Nephron progenitor cell (in vitro differentiated cells): ENCODE results near the gene TMEFF1.

Experiments used
- DNase-seq: peaks from one replicate; pipeline ENCODE4 v3.0.0; 2021
- H3K27ac Mint-ChIP-seq: 2 replicates; pipeline ENCODE4 v1.8.0; 2021; ENCODE audit warnings: mild to moderate bottlenecking, moderate library complexity, mixed read lengths
- H3K27me3 Mint-ChIP-seq: 2 replicates; pipeline ENCODE4 v1.8.0; 2021; ENCODE audit warnings: mild to moderate bottlenecking, low read depth, mixed read lengths; ENCODE audit not compliant: poor library complexity
- H3K36me3 Mint-ChIP-seq: 2 replicates; pipeline ENCODE4 v1.8.0; 2021; ENCODE audit warnings: low read depth, mixed read lengths
- H3K4me1 Mint-ChIP-seq: 2 replicates; pipeline ENCODE4 v1.8.0; 2021; ENCODE audit warnings: mixed read lengths
- H3K4me3 Mint-ChIP-seq: 2 replicates; pipeline ENCODE4 v1.8.0; 2021; ENCODE audit warnings: mild to moderate bottlenecking, moderate library complexity, mixed read lengths
- H3K9me3 Mint-ChIP-seq: 2 replicates; pipeline ENCODE4 v1.8.0; 2021; ENCODE audit warnings: mild to moderate bottlenecking, moderate library complexity, mixed read lengths
- TF ChIP-seq, protein P1 (sequence below): fragments of 200-600 bp; sonication (generic); IDR thresholded peaks from 2 replicates; pipeline ENCODE4 v1.5.0; 2021; ENCODE audit warnings: antibody characterized with exemption

TMEFF1 gene

DNA sequence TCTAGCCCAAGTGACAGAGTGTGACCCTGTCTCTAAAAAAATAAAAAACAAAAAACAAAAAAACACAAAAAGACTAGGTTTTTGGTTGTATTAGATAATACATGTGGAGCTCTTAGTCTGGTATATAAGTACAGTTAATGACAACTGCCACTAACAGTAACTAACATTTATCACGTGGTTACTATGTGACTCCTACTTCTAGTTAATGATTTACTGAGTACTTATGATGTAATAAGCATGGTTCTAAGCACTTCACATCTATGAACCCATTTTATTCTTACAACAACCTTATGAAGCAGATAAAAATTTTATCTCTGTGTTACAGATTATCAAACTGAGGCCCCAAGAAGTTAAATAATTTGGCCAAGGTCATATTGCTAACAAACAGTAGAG, 6.1 kb upstream of the TMEFF1 start:
- Mint-ChIP-seq H3K9me3 (no peaks in the 10 kb centered on the region), H3K4me3 (no peak overlapping the region), H3K27me3 (peaks cover 14% of the 10 kb centered on the region), H3K27ac (no peak overlapping the region), H3K4me1 (peaks cover 27% of the 10 kb centered on the region), H3K36me3 (no peaks in the 10 kb centered on the region)
- TF ChIP-seq, protein P1, sequence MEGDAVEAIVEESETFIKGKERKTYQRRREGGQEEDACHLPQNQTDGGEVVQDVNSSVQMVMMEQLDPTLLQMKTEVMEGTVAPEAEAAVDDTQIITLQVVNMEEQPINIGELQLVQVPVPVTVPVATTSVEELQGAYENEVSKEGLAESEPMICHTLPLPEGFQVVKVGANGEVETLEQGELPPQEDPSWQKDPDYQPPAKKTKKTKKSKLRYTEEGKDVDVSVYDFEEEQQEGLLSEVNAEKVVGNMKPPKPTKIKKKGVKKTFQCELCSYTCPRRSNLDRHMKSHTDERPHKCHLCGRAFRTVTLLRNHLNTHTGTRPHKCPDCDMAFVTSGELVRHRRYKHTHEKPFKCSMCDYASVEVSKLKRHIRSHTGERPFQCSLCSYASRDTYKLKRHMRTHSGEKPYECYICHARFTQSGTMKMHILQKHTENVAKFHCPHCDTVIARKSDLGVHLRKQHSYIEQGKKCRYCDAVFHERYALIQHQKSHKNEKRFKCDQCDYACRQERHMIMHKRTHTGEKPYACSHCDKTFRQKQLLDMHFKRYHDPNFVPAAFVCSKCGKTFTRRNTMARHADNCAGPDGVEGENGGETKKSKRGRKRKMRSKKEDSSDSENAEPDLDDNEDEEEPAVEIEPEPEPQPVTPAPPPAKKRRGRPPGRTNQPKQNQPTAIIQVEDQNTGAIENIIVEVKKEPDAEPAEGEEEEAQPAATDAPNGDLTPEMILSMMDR = no peak
- DNase-seq = no peak

DNA sequence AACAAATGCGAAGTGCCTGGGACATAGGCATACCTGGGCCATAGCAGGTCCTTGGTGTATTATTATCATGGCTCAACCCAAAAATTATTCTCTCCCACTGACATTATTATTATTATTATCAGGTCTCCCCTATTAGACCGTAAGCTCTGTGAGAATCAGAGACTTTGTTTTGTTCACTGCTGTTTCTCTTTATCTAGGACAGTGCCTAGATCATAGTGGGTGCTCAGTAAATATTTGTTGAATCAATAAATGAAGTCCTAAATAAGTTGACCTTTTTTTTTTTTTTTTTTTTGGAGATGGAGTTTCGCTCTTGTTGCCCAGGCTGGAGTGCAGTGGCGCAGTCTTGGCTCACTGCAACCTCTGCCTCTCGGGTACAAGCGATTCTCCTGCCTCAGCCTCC, 4.9 kb upstream of the TMEFF1 start:
- TF ChIP-seq, protein P1 = no peak
- Mint-ChIP-seq H3K9me3 (no peaks in the 10 kb centered on the region), H3K4me1 (peaks cover 28% of the 10 kb centered on the region), H3K27ac (no peak overlapping the region), H3K4me3 (no peak overlapping the region), H3K36me3 (no peaks in the 10 kb centered on the region), H3K27me3 (peaks cover 6% of the 10 kb centered on the region)
- no peak for DNase-seq

DNA sequence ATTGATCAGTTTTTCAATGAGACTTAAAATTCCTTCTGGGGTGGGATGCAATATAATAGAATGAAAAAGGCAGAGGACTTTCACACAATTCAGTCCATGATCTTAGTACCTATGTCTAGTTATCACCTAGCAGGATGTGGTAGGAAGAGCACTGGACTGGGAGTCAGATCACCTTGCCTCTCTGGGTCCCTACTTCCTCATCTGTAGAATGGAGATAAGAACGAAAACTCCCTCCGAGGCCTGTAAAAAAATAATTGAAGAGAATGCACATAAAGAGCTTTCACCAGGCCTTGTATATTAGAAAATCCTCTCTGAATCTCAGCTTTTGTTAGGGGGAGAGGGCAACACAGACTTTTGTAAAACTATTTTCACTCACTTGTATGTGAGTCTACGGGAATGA, 681 bp upstream of the TMEFF1 start:
- DNase-seq = no peak
- H3K27ac Mint-ChIP-seq = peak overlapping the region; percentile 43
- peaks cover 10% of the 10 kb centered on the region for H3K9me3 Mint-ChIP-seq
- H3K36me3 Mint-ChIP-seq = peaks cover 19% of the 10 kb centered on the region
- H3K4me1 Mint-ChIP-seq = peaks cover 48% of the 10 kb centered on the region
- peak overlapping the region; percentile 80 for H3K4me3 Mint-ChIP-seq
- TF ChIP-seq, protein P1 = no peak
- H3K27me3 Mint-ChIP-seq = peaks cover 3% of the 10 kb centered on the region

DNA sequence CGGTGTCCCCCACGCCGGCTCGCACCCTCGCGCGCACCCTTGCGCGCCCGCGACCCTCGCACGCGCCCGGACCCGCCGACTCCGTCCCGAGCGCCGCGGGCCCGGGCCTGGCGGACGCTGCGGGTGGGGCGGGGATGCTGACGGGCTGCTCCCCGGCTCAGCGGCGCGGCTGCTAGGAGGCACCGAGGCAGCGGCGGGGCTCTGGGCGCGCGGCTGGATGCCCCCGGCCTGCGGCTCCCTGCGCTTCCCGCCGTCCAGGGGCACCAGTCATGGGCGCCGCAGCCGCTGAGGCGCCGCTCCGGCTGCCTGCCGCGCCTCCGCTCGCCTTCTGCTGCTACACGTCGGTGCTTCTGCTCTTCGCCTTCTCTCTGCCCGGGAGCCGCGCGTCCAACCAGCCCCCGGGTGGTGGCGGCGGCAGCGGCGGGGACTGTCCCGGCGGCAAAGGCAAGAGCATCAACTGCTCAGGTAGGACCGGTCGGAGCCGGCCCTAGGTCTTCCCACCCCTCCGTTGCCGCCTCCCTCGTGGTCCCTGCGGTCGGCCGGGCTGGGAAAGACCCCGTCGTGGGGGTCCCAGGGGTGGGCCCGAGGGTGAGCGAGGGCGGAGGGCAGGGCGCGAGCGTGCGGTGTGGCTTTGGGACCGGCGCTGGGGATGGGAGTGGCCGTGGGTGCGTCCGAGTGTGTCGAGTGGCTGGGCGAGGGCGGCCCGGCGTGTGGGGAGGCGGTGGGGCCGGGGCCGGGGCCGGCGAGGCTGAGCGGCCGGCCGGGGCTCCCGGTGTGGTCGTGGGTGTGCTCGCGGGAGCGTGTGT, 530 bp downstream of the TMEFF1 start:
- TF ChIP-seq, protein P1 = no peak
- Mint-ChIP-seq H3K27ac (no peak overlapping the region), H3K36me3 (peaks cover 31% of the 10 kb centered on the region), H3K27me3 (peaks cover 3% of the 10 kb centered on the region), H3K4me1 (peaks cover 48% of the 10 kb centered on the region), H3K9me3 (peaks cover 16% of the 10 kb centered on the region), H3K4me3 (peak overlapping the region; percentile 96)
- DNase-seq = peak; percentile 74

DNA sequence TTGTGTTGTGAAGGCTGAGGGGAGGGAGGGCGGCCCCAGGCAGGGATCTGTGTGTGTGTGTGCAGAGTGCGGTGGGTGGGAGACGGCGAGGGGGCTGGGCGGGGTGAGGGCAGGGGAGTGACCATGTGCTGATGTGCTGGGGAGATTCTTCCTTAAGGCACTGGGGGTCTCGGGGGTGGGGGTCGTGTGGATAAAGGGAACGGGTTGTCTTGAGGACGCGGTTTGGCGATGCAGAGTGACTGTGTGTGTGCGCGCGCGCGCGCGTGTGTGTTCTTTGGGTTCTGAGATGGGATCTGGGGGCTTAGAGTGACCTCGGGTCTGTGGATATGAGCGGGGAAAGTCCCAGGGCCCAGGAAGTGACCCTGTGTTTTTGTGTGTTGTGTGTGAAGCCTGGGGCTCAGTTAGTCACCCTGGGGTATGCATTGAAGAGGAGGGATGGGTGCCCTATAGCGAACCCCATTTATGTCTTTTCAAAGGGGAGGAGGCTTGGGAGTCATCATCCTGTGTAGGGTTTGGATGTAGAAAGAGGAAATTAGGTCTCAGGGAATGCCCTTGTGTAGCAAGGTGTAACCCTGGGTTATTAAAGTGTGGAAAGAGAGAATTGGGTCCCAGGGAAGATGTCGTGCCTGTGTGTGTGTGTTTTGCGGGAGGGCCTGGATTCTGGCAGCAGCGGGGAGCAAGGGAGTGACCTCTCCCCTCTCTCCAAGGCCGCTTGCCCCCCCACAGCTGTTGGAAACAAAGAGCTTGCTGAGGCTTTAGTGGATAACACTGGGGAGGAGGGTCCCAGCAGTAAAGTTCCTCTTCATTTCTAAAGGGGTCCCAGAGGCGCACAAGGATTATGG, 1.4 kb downstream of the TMEFF1 start:
- Mint-ChIP-seq H3K4me3 (peak overlapping the region; percentile 96), H3K4me1 (peaks cover 39% of the 10 kb centered on the region), H3K27ac (peak overlapping the region; percentile 77), H3K9me3 (peaks cover 25% of the 10 kb centered on the region), H3K27me3 (no peaks in the 10 kb centered on the region), H3K36me3 (peaks cover 39% of the 10 kb centered on the region)
- DNase-seq = peak; percentile 35
- TF ChIP-seq, protein P1 = no peak
